ENCODE results near the gene DNM1. TPM values are rescaled to one million over a fixed set of nuclear protein-coding genes. Genes with fewer than 3 reads are reported as not detected.

DNM1 gene
- total RNA-seq, 1 donor from 2014 or later = 34.1 TPM

DNA sequence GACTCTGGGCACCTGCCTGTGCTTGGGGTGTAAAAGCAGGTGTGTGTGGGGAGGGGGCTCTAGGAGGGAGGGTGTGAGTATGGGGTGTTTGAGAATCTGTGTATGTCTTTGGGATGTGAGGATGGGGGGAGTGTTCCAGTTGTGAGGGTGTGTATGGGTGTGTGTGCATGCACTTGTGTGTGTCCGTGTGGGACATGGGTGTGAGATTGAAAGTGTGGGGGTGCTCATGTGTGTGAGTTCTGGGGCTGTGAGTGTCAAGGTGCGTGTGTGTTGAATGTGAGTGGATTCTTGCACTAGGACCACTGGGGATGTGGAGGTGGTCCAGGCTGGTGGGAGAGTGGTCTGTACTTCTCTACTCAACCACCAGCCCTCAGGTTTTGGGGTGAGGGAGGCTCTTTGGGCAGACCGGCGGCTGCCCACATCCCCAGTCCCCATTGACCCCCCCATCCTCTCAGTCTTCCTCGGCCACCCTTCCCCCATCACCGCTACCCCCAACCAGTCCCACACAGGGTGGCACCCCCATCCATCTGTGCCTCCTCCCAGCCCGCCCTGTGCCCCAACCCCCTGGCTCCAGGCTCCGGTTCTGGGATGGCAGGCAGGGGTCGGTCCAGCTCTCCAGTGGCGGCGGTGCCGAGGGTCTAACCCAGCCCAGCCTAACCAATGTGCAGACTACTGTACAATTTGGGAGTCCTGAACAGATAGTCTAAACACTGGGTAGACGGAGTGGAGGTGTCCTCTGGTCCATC, 41.1 kb downstream of the DNM1 start:
- H3K9me3 Mint-ChIP-seq (ENCODE audit: low read depth) = no peaks in the 10 kb centered on the region
- H3K36me3 Mint-ChIP-seq (ENCODE audit: insufficient read depth) = no peaks in the 10 kb centered on the region
- H3K4me1 Mint-ChIP-seq (ENCODE audit: low read depth) = peaks cover 3% of the 10 kb centered on the region
- TF ChIP-seq, protein P1, sequence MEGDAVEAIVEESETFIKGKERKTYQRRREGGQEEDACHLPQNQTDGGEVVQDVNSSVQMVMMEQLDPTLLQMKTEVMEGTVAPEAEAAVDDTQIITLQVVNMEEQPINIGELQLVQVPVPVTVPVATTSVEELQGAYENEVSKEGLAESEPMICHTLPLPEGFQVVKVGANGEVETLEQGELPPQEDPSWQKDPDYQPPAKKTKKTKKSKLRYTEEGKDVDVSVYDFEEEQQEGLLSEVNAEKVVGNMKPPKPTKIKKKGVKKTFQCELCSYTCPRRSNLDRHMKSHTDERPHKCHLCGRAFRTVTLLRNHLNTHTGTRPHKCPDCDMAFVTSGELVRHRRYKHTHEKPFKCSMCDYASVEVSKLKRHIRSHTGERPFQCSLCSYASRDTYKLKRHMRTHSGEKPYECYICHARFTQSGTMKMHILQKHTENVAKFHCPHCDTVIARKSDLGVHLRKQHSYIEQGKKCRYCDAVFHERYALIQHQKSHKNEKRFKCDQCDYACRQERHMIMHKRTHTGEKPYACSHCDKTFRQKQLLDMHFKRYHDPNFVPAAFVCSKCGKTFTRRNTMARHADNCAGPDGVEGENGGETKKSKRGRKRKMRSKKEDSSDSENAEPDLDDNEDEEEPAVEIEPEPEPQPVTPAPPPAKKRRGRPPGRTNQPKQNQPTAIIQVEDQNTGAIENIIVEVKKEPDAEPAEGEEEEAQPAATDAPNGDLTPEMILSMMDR (IDR thresholded peaks at IDR 0.05; ENCODE audit: unreplicated experiment) = no peak
- H3K27ac Mint-ChIP-seq = no peak overlapping the region
- H3K4me3 Mint-ChIP-seq (ENCODE audit: low read depth) = no peak overlapping the region
- no peak for DNase-seq (ENCODE audit: low spot score, unreplicated experiment)
- H3K27me3 Mint-ChIP-seq = peaks cover 20% of the 10 kb centered on the region

DNA sequence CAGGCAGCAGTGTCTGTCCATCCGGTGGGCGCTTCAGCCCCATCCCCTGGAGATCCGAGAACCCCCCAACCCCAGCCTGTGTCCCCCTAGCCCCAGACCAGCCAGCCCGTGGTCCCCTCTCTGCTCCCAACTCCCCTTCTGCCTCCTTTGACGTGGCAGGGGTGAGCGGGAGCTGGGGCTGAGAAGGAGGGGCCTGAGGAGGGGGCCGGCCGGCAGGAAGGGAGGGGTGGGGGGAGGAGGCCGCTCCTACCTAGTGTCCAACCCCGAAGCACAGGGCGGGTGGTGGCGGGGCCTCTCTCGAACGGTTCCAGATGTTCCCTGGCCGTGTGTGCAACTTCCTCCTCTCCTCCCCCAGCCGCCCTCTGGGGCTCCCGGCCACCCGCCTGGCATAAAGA, 41.7 kb downstream of the DNM1 start:
- Mint-ChIP-seq H3K36me3 (ENCODE audit: insufficient read depth) (no peaks in the 10 kb centered on the region), H3K27ac (no peak overlapping the region), H3K4me1 (ENCODE audit: low read depth) (peaks cover 3% of the 10 kb centered on the region), H3K4me3 (ENCODE audit: low read depth) (no peak overlapping the region), H3K27me3 (peaks cover 25% of the 10 kb centered on the region), H3K9me3 (ENCODE audit: low read depth) (no peaks in the 10 kb centered on the region)
- TF ChIP-seq, protein P1 (IDR thresholded peaks at IDR 0.05; ENCODE audit: unreplicated experiment) = no peak
- no peak for DNase-seq (ENCODE audit: low spot score, unreplicated experiment)

DNA sequence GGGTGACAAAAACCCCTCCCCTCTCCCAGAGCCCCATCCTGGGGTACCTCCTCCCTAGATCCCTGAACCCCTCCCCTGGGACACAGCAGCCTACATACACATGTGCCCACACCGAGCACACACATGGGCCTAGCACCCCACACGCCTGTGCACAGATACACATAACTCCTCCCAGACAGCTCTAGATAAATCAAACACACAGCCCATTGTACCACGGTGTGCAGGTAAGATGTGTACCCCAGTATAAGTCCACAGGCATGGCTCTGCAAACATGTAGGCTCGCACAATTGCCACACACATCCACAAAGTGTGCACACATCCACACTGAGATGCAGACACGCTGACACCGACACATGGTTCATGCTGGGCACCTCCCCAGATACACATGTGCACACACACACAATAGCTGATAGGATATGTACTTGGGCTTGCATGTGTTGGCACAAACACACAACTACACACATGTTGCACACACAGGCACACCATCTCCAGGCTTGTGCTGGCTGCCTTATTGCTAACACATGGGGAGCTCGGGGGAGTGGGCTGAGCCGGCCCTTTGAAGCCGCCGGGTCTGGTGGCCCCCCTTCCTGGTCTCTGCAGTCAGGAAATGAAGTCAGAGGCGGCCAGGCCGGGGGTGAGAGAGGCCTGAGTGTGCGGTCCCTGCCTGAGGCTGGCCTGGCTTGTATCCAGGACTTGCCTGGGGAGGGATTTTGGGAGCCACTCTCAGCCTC, 42.4 kb downstream of the DNM1 start:
- no peak overlapping the region for H3K4me3 Mint-ChIP-seq (ENCODE audit: low read depth)
- H3K4me1 Mint-ChIP-seq (ENCODE audit: low read depth) = peaks cover 3% of the 10 kb centered on the region
- H3K36me3 Mint-ChIP-seq (ENCODE audit: insufficient read depth) = no peaks in the 10 kb centered on the region
- no peak overlapping the region for H3K27ac Mint-ChIP-seq
- H3K9me3 Mint-ChIP-seq (ENCODE audit: low read depth) = no peaks in the 10 kb centered on the region
- TF ChIP-seq, protein P1 (IDR thresholded peaks at IDR 0.05; ENCODE audit: unreplicated experiment) = no peak
- H3K27me3 Mint-ChIP-seq = peaks cover 28% of the 10 kb centered on the region
- no peak for DNase-seq (ENCODE audit: low spot score, unreplicated experiment)

DNA sequence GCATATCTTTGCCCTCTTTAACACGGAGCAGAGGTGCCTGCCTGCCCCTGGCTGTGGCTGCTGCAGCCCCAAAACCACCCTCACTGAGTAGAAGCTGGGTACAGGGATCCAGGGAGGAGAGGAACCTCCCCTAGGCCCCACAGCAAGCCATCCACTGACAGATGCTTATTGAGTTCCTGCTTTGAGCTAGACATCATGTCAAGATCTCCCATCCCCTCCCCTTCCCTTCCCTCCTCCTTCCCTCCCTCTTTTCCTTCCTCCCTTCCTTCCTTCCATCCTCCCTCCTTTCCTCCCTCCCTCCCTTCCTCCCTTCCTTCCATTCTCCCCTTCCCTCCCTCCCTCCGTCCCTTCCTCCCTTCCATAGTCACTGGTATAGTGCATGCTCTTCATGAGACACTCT, 43.3 kb downstream of the DNM1 start:
- DNase-seq (ENCODE audit: low spot score, unreplicated experiment) = no peak
- Mint-ChIP-seq H3K4me1 (ENCODE audit: low read depth) (peaks cover 5% of the 10 kb centered on the region), H3K4me3 (ENCODE audit: low read depth) (no peak overlapping the region), H3K36me3 (ENCODE audit: insufficient read depth) (no peaks in the 10 kb centered on the region), H3K27ac (no peak overlapping the region), H3K9me3 (ENCODE audit: low read depth) (no peaks in the 10 kb centered on the region), H3K27me3 (peaks cover 33% of the 10 kb centered on the region)
- TF ChIP-seq, protein P1 (IDR thresholded peaks at IDR 0.05; ENCODE audit: unreplicated experiment) = no peak

DNA sequence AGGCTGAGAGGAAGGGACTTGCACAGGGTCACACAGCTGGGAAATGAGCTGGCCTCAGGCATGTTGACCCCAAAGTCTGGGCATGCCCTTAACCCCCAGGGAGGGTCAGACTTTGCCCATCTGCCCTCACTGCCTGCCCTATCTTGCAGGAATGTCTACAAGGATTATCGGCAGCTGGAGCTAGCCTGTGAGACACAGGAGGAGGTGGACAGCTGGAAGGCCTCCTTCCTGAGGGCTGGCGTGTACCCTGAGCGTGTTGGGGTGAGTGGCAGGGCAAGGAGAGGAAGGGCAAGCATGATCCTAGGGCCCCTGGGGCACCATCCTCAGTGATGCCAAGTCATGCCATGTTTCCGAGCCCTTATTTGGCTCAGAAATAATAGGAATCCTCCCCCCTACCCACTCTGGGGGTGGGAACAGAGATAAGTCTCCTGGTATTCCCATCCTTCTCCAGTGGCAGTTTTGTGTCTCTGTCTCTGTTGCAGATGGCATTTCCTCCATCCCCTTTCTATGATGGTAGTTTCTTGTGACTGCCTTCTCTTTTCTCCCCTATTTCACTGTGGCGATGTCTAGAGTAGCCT, 44.1 kb downstream of the DNM1 start:
- Mint-ChIP-seq H3K4me1 (ENCODE audit: low read depth) (peaks cover 5% of the 10 kb centered on the region), H3K27me3 (peaks cover 41% of the 10 kb centered on the region), H3K27ac (no peak overlapping the region), H3K36me3 (ENCODE audit: insufficient read depth) (no peaks in the 10 kb centered on the region), H3K4me3 (ENCODE audit: low read depth) (no peak overlapping the region), H3K9me3 (ENCODE audit: low read depth) (no peaks in the 10 kb centered on the region)
- DNase-seq (ENCODE audit: low spot score, unreplicated experiment) = no peak
- TF ChIP-seq, protein P1 (IDR thresholded peaks at IDR 0.05; ENCODE audit: unreplicated experiment) = no peak

All from progenitor cell of endocrine pancreas (in vitro differentiated cells).